Measurements from ENCODE around the gene CEP72.

DNA sequence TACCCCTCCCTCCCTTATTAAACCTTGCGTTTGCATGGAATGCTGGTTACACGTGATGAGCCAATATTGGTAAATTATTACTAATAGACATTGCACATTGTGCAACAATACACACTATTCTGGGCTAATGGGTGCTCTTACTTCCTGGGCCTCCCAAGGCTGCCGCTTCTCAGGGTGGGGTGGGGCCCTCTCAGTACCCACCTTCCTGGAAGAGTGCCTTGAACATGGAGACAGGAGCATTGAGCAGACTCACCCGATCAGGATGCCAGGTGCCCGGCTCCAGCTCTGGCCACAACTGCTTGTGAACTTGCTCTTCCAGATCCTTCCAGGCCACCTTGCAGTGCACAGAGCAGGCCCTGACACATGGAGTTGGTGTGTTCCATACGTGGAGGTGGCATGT is 24.7 kb upstream of the CEP72 start:
- TF ChIP-seq, protein P1, sequence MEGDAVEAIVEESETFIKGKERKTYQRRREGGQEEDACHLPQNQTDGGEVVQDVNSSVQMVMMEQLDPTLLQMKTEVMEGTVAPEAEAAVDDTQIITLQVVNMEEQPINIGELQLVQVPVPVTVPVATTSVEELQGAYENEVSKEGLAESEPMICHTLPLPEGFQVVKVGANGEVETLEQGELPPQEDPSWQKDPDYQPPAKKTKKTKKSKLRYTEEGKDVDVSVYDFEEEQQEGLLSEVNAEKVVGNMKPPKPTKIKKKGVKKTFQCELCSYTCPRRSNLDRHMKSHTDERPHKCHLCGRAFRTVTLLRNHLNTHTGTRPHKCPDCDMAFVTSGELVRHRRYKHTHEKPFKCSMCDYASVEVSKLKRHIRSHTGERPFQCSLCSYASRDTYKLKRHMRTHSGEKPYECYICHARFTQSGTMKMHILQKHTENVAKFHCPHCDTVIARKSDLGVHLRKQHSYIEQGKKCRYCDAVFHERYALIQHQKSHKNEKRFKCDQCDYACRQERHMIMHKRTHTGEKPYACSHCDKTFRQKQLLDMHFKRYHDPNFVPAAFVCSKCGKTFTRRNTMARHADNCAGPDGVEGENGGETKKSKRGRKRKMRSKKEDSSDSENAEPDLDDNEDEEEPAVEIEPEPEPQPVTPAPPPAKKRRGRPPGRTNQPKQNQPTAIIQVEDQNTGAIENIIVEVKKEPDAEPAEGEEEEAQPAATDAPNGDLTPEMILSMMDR (IDR thresholded peaks at IDR 0.05; ENCODE audit: low read length) = no peak
- no peak for TF ChIP-seq EZH2 (IDR thresholded peaks at IDR 0.05; ENCODE audit: borderline replicate concordance, low read length)
